GM23338 (cell line): ENCODE results near the gene ITGB6. TPM values are rescaled to one million over a fixed set of nuclear protein-coding genes. Genes with fewer than 3 reads are reported as not detected.

ENCODE experiments used
- CREB1 ChIP-seq: fragments of 250-450 bp; sonication (Bioruptor Pico); IDR thresholded peaks from 2 replicates; pipeline ENCODE4 v1.5.0; 2020; ENCODE audit warnings: low read depth, mild to moderate bottlenecking, moderate library complexity
- EZH2 ChIP-seq: fragments of 200-600 bp; sonication (generic); IDR thresholded peaks from one replicate; pipeline ENCODE4 v1.8.0; 2017; ENCODE audit warnings: antibody characterized with exemption, mild to moderate bottlenecking, low read depth; ENCODE audit not compliant: unreplicated experiment
- NANOG ChIP-seq: IDR thresholded peaks from 2 replicates; pipeline ENCODE4 v1.6.1; 2016; ENCODE audit warnings: antibody characterized with exemption, borderline replicate concordance
- REST ChIP-seq: IDR thresholded peaks from one replicate; pipeline ENCODE4 v1.6.1; 2018; ENCODE audit warnings: antibody characterized with exemption; ENCODE audit not compliant: unreplicated experiment
- STAT1 ChIP-seq: IDR thresholded peaks from one replicate; pipeline ENCODE4 v1.6.1; 2016; ENCODE audit warnings: antibody characterized with exemption; ENCODE audit not compliant: unreplicated experiment
- ZNF114 ChIP-seq: fragments of 250-450 bp; sonication (Bioruptor Pico); IDR thresholded peaks from 2 replicates; pipeline ENCODE4 v1.5.0; 2020; ENCODE audit warnings: mild to moderate bottlenecking, moderate library complexity
- ZNF462 ChIP-seq: fragments of 250-450 bp; sonication (Bioruptor Pico); IDR thresholded peaks from 2 replicates; pipeline ENCODE4 v1.5.0; 2020; ENCODE audit warnings: mild to moderate bottlenecking, moderate library complexity
- polyA plus RNA-seq: library from polyadenylated mRNA; unstranded; fragments of >200 nt; fragmentation: Nextera tagmentation; extraction: Ambion mirVana; gene quantifications from 2 replicates; pipeline ENCODE4 v1.2.1, GENCODE V29; 2016
- total RNA-seq: library from RNA; depleted of rRNA; stranded (reverse); fragments of >200 nt; shearing (Covaris generic); gene quantifications from 2 replicates; pipeline ENCODE4 v1.2.3, GENCODE V29; 2014

Gene ITGB6
- total and polyA plus RNA-seq, 2 experiments from 2014 or later: not detected

GRCh38 chr2:160201849-160202539 is 1.9 kb upstream of the ITGB6 start (continued):
- TF ChIP-seq ZNF462 (no peak), ZNF114 (no peak), STAT1 (no peak), EZH2 (no peak), CREB1 (CRISPR knock-in tag) (no peak), NANOG (no peak), REST (no peak)
